ENCODE results near the gene HCRTR1. TPM values are rescaled to one million over a fixed set of nuclear protein-coding genes. Genes with fewer than 3 reads are reported as not detected.

HCRTR1 gene
- total RNA-seq, 4 donors from 2014 or later: 0.22 TPM; not detected in 3

- TF ChIP-seq POLR2A (IDR thresholded peaks at IDR 0.05) (no peak), CTCF (IDR thresholded peaks at IDR 0.05) (no peak)
- Histone ChIP-seq H3K27me3 (no peaks in the 10 kb centered on the region), H3K4me3 (no peak overlapping the region), H3K27ac (peak overlapping the region in 1 of 4 donors; percentile 25), H3K9me3 (no peaks in the 10 kb centered on the region), H3K4me1 (peaks cover 0 to 3% (median 0%) of the 10 kb centered on the region in 3 donors), H3K36me3 (no peaks in the 10 kb centered on the region)
- intact Hi-C loops (cut with DNase I): loop anchor here (5.0 kb wide), 1 partner anchor 34 kb away; no protein-coding TSS in a partner anchor
- no peak for DNase-seq
- 83 to 84% methylated on average over 4 of the region's 4 CpGs for WGBS, 2 donors
Measured at GRCh38 chr1:31595836-31596736, 21.4 kb upstream of the HCRTR1 start.

GRCh38 chr1:31596737-31597097, 20.8 kb upstream of the HCRTR1 start:
- H3K36me3 ChIP-seq: no peaks in the 10 kb centered on the region
- no peaks in the 10 kb centered on the region for H3K9me3 ChIP-seq
- H3K4me1 ChIP-seq: peaks cover 0 to 3% (median 0%) of the 10 kb centered on the region in 3 donors
- H3K27ac ChIP-seq: peak overlapping the region in 1 of 4 donors; percentile 25
- TF ChIP-seq CTCF (IDR thresholded peaks at IDR 0.05): no peak
- TF ChIP-seq POLR2A (IDR thresholded peaks at IDR 0.05): no peak
- H3K4me3 ChIP-seq: no peak overlapping the region
- intact Hi-C loops (cut with DNase I): loop anchor here (5.0 kb wide), 1 partner anchor 34 kb away; no protein-coding TSS in a partner anchor
- 27 to 34% methylated on average over 6 of the region's 6 CpGs for WGBS, 2 donors
- no peaks in the 10 kb centered on the region for H3K27me3 ChIP-seq
- no peak for DNase-seq

GRCh38 chr1:31598980-31599379, 18.5 kb upstream of the HCRTR1 start:
- intact Hi-C loops (cut with DNase I): loop anchor here (5.0 kb wide), 1 partner anchor 37 kb away; no protein-coding TSS in a partner anchor
- Histone ChIP-seq H3K27ac (no peak overlapping the region), H3K27me3 (no peaks in the 10 kb centered on the region), H3K4me3 (no peak overlapping the region), H3K9me3 (no peaks in the 10 kb centered on the region), H3K4me1 (no peaks in the 10 kb centered on the region), H3K36me3 (no peaks in the 10 kb centered on the region)
- WGBS, 2 donors: 78 to 89% methylated on average over 7 of the region's 7 CpGs
- TF ChIP-seq POLR2A (IDR thresholded peaks at IDR 0.05): no peak
- TF ChIP-seq CTCF (IDR thresholded peaks at IDR 0.05): no peak
- no peak for DNase-seq

GRCh38 chr1:31600641-31601040, 16.8 kb upstream of the HCRTR1 start:
- no peaks in the 10 kb centered on the region for H3K4me1 ChIP-seq
- TF ChIP-seq CTCF (IDR thresholded peaks at IDR 0.05): no peak
- TF ChIP-seq POLR2A (IDR thresholded peaks at IDR 0.05): no peak
- no peak overlapping the region for H3K27ac ChIP-seq
- intact Hi-C loops (cut with DNase I): no loop called here
- 61 to 62% methylated on average over 2 of the region's 2 CpGs for WGBS, 2 donors
- no peaks in the 10 kb centered on the region for H3K36me3 ChIP-seq
- no peaks in the 10 kb centered on the region for H3K9me3 ChIP-seq
- no peak overlapping the region for H3K4me3 ChIP-seq
- H3K27me3 ChIP-seq: no peaks in the 10 kb centered on the region
- DNase-seq: no peak

GRCh38 chr1:31602081-31602480, 15.4 kb upstream of the HCRTR1 start:
- Histone ChIP-seq H3K9me3 (no peaks in the 10 kb centered on the region), H3K4me1 (no peaks in the 10 kb centered on the region), H3K27ac (no peak overlapping the region), H3K27me3 (no peaks in the 10 kb centered on the region), H3K36me3 (no peaks in the 10 kb centered on the region), H3K4me3 (no peak overlapping the region)
- WGBS, 2 donors: 78 to 94% methylated on average over 2 of the region's 2 CpGs
- intact Hi-C loops (cut with DNase I): no loop called here
- no peak for DNase-seq
- TF ChIP-seq POLR2A (IDR thresholded peaks at IDR 0.05): no peak
- TF ChIP-seq CTCF (IDR thresholded peaks at IDR 0.05): no peak

Measured in esophagus squamous epithelium (tissue), 5 donors.